Ramos (cell line): ENCODE results near the gene RTF2.
"Not testable (repeated sequence)": the region's sequence is repeated elsewhere in the genome, so short reads cannot be mapped to it uniquely, and the experiment has no call there.

Experiments
- in situ Hi-C: fragments of 300-500 bp; cut with MboI; formaldehyde crosslinking; loops from one replicate; pipeline ENCODE4 v1.14.3; 2022; ENCODE audit warnings: low sequenced_read_pairs; ENCODE audit not compliant: unreplicated experiment

The RTF2 gene

DNA sequence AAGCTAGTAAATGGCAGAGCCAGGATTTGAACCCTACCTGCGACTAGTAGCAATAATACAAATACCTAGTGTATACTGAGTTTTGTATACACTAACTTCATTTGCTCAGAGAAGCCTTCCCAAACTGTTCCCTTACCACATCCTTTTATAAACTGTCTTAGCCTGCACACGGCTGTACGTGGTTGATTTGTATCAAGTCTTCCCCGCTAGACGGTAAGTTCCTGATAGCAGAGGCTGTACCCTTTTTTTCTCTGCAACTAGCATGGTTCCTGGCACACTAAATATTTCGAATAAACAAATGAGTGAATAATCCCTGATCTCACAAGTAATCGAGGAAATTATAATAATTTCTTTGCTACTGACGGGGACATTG is 636 bp downstream of the RTF2 start:
- in situ Hi-C loops = no loop called here

DNA sequence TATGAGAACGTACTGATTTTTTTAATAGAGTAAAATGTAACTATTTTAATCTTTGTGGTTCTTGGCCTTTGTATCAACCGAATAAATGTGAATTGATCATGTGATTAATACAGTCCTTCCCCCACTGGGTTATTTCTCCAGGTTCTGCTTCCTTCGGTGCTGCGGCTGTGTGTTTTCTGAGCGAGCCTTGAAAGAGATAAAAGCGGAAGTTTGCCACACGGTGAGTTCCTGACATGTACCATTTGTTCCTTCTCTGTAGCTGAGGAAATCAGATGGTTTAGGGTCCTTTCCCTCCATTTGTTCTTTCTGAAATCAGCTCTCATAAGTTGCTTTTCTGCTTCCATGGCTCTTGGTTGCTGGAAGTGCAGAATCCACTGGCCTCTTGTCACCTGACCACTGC is 15.5 kb downstream of the RTF2 start:
- in situ Hi-C loops = no loop called here

DNA sequence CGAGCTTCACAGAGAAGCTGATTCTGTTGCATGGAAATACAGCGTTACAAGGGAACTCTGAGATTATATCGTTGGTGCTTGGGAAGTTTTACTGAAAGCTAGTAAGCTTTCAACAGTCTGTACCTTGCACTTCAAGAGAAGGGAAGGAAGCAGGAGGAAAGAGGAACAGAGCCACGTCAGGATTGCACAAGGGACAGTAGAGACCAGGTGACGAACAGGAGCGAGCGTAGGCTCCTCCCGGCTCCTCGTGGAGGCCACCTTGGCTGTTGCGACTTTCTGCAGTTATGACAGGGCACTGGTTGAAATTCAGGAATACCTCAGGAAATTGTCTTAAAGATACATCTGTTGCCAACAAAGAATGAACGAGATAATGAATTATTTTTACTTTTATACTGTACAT is 18.8 kb downstream of the RTF2 start:
- in situ Hi-C loops = no loop called here

DNA sequence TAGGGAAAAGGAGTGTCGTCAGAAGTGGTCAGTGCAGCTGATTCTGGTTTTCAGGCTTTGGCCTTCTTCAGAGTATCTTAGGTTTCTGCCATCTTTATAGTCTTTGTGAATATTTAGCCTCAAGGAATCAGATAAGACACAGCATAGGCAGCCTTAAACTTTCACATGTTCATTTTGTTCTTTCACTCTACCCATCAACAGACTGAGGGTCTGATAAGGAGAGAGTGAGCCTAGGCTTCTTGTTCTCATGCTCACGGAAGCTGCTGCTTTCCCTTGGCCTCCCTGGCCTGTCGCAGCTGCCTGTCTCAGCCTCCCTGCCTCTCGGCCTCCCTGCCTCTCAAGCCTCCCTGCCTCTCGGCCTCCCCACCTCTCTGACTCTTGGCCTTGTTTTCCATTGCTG is 20.1 kb downstream of the RTF2 start:
- in situ Hi-C loops = no loop called here

DNA sequence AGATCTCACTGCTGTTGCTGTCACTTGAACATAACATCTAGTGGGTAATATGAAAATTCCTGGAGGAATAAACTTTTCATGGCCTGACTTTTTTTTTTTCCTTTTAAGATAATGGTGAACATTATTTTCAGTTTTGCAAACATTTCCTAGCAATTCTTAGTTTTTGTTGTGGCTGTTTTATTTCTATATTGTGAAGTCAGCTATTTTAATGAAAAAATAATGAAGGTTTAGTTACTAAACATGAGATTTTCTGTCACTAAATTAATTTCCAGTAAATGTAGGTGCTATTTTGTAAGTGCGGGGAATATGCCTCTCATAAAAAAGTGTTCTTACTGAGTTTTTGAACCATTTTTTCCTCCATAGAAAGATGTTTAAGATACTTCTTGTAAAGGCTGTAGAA is 32.7 kb downstream of the RTF2 start:
- in situ Hi-C loops = no loop called here

DNA sequence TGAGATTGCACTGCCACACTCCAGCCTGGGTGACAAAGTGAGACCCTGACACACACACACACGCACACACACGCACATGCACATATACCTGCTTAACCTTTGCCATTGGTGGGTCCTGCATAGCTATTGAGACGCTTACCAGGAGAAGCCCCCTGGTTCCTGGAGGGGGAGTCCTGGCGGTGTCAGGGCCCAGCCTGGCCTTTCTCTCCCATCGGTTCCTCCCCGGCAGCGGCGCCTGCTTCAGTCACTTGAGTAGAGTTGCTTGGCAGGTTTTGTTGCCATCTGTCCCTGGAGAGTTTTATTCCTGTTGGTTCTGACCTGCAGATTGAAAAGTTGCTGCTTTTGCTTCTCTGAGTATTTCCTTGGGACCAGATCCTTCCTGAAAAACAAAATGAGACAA is 35.5 kb downstream of the RTF2 start:
- in situ Hi-C loops = no loop called here

DNA sequence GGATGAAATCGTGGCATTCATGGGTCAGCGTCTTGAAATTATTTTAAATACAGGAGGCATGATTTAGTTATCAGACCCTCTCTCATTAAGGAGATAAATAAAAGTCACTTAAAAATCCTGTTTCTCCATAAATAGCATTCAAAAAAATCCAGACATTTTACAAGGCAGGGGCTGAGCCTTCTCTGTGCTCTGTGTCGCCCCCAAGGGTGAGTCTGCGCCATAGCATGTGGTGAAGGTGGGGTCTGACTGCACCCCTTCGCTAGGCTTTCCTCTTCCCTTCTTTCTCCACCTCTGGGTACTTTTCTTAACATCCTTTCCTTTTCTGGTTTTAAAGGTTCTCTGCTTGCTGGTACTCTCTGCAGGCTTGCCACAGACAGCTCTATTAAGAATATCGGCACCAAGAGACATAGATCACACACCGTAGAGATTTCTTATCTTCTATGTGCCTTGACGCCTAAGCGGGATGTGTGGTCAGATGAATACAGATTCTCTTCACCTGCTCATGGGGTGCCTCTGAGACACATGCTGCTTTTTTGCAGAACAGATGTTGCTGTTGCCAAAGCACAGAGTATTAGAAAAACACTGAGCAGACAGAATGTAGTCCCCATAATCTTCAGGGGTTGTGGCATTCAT is 36.1 kb downstream of the RTF2 start:
- in situ Hi-C loops = no loop called here

DNA sequence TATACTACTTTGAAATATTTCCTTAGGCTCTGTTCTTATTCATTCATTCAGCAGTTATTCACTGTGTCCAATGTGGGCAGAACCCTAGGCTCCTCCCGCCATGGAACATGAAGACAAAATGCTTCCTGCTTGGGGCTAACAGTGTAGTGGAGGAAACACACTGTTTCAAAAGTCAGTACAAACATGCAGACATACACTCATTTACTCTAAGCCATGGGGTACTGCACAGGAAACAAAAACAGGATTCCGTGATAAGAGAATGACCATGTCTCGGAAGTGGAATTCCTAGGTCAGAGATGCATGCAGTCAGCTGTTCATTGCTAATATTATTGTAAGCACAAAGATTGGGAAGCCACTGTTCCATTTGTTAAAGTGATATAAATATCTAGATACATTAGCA is 37.7 kb downstream of the RTF2 start:
- in situ Hi-C loops = no loop called here

DNA sequence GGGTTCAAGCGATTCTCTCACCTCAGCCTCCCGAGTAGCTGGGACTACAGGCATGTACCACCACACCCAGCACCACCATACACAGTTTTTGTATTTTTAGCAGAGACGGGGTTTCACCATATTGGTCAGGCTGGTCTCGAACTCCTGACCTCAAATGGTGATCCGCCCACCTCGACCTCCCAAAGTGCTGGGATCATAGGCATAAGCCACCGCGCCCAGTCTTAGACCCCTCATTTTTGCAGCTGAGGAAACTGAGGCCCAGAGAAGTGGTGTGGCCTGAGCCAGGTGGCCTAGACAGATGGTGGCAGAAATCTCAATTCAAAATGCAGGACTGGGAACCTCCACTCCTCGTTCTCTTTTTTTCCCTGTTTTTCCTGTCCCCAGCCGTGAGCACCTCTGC is 43.5 kb downstream of the RTF2 start:
- in situ Hi-C loops = no loop called here

DNA sequence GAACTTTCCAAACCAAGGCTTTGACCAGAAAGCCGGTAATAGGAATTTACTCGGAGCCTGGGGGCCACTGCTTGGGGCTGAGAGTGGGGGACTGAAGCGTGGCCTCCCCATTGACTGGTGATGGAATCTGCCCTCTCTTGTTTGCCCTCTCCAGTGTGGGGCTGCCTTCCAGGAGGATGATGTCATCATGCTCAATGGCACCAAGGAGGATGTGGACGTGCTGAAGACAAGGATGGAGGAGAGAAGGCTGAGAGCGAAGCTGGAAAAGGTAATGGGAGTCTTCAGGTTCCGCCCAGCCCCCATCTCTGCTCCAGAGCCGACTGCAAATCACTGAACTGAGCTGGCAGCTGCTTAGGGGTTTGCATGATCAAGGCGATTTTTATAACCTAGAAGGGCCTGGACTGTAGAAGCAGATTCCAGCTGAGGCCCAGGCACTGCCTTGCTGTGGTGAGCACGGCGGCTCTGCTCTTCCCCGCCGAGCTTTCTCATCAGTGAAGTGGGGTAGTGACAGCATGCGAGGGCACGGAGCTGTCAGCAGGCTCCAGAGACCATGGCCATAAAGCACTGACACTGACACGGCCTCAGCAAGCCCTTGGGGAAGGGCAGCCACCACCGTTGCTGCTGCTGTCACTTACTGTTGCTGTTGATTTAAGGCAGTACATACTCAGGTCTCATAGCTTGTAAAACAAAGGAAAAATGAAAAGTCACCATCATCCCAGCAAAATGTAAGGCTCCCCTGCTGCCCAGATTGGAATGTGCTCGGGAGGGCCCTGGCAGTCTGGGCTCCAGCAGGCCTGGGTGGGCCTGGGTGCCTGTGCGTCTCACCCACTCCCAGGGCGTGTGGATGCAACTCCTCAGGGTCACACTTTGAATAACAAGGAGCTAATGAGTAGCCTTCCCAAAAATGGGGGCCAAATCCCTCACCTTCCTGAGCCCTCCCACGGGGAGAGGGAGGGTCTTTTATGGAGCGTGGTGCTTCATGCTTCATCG is 45.0 kb downstream of the RTF2 start:
- in situ Hi-C loops = no loop called here

DNA sequence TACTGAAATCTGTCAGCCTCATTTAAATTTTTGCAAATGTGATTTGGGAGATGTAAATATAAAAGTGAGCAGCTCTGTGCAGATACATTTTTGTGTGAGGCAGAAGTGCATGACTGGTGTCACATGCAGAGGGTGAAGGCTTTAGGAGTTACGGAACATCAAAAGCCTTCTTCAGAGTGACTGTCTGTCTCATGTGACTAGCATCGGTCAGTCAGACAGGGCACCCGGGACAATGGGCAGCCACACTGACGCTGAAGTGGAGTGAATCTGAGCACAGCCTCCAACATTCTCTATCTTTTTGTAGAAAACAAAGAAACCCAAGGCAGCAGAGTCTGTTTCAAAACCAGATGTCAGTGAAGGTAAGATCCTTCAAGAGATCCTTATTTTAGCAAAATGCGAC is 48.2 kb downstream of the RTF2 start:
- in situ Hi-C loops = no loop called here

DNA sequence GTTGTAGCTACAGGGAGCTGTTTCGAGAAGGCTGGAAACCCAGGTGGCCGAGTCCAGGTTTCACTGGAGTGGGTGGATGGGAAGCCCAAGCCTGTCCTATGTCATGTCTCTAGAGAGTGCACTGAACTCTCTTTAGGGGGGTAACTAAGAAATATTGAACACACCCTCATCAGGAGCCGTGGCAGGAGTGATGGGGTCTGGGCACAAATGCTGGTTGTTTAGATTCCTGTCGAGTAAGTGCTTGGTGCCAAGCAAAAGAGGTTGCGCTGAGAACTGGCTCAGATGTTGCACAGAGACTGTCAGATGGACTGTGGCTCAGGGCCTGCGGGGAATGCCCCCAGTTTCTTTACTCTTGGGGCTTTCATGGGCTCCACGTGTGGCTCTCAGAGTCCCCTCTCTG is 48.8 kb downstream of the RTF2 start:
- in situ Hi-C loops = no loop called here

DNA sequence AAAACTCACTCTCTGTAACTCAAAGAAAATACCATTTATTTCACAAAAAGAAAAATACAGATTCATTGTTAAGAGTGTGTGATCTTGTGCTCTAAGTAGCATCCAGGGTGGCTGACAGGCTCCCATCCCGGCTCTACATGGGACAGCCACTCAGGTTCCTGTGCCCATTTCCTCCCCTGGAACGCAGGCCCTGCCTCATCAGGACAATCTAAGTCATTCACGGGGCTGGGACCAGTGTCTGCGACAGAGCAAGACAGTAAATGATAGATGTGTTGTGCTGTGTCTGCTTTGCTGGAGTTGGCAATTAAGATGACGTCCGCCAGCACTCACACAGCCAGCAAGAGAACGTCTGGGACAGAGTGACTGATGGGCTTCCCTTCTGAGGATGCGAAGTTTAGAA is 49.2 kb downstream of the RTF2 start:
- in situ Hi-C loops = no loop called here

DNA sequence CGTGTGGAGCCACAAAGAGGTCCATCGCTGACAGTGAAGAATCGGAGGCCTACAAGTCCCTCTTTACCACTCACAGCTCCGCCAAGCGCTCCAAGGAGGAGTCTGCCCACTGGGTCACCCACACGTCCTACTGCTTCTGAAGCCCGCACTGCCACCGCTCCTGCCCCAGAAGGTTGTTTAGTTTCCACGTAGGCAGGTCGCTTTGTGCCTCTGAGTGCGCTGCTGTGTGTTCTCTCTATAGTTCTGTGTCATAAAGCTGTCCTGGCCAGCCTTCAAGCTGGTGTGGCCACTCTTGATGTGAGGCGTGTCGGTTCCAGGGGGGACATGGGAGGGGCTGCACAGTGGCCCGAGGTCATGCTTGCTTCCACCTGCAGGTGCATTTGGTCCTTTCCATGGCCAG is 49.7 kb downstream of the RTF2 start:
- in situ Hi-C loops = no loop called here

DNA sequence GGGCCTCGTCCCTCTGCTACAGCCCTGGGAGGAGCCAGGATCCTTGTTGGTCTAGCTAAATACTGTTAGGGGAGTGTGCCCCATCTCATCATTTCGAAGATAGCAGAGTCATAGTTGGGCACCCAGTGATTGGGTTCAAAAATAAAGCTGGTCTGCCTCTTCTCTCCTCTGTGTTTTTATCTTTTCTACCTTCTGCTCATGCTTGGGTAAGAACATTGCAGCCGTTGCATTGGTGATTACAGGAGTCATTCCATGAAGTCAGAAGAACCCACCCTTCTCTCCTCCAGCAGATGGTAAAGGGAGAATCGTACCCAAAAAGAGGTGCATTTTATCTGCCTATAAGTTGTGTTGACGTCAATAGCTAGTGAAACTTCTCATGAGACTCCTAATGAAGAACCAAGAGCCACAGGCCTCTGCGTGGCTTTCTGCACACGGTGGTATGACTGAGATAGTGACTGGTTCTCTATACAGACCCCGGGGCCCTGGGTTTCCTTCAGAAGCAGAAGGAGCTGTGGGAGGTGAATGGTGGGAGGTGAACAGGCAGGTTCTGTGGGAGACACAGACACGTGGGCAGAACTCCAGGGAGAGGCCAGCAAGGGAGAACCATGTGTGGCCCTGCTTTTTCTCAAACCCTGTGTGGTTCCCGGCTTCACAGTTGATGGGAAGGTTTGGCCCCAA is 50.4 kb downstream of the RTF2 start:
- in situ Hi-C loops = no loop called here

DNA sequence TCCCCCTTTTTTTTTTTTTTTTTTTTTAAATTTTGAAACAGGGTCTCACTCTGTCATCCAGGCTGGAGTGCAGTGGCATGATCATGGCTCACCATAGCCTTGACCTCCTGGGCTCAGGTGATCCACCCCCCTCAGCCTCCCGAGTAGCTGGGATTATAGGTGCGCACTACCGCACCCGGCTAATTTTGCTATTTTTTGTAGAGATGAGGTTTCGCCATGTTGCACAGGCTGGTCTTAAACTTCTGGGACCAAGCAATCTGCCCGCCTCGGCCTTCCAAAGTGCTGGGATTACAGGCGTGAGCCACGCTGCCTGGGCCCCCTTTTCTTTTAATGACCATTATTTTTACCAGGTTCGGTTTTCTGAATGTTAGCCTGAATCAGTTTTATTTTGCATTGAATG is 51.1 kb downstream of the RTF2 start:
- in situ Hi-C loops = no loop called here

DNA sequence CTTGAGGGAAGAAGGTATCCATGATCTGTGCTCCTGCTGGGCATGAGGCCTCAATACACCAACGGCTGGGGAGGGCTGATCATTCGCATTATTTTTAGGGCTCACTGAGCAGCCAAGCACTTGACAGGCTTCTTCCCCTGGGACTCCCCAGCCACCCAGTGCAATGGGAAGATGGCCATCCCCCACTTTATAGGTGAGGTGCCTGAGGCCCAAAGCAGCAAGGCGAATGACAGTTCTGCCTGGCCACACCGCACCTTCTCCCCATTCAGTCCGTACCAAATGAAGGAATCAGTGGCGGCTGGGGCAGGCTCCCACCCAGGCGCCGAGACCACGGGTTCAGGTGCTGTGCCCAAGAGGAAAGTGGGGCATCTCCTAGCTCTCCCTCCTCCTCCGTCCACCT is 51.8 kb downstream of the RTF2 start:
- in situ Hi-C loops = no loop called here

DNA sequence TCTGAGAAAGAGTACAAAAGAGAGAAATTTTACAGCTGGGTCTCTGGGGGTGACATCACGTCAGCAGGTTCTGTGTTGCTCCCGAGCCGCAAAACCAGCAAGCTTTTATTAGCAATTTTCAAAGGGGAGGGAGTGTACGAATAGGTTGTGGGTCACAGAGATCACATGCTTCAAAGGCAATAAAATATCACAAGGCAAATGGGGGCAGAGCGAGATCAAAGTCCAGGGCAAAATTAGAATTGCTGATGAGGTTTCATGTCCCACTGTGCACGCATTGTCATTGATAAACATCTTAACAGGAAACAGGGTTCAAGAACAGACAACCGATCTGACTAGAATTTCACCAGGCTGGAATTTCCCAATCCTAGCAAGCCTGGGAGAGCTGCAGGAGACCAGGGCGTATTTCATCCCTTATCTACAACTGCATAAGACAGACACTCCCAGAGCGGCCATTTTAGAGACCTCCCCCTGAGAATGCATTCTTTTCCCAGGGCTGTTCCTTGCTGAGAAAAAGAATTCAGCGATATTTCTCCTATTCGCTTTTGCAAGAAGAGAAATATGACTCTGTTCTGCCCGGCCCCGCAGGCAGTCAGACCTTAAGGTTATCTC is 52.4 kb downstream of the RTF2 start:
- in situ Hi-C loops = not testable (repeated sequence)

DNA sequence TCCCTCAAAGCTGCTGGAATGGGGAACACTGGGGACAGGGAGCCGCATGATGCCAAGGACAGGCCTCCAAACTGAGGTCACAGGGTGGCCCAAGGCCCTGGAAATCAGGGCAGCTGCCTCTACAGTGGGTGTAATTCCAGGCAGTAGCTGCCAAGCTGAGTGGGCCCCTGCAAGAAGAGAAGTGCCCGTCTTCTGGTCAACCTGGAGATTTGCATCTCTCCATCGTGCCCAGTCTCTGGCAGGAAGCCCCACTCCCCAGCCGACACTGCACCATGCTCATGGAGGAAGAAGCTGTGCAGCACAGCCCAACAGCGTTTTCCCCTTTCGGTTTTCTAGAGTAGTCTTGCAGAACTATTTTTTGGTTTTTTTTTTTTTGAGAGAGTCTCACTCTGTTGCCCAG is 53.9 kb downstream of the RTF2 start:
- in situ Hi-C loops = no loop called here

DNA sequence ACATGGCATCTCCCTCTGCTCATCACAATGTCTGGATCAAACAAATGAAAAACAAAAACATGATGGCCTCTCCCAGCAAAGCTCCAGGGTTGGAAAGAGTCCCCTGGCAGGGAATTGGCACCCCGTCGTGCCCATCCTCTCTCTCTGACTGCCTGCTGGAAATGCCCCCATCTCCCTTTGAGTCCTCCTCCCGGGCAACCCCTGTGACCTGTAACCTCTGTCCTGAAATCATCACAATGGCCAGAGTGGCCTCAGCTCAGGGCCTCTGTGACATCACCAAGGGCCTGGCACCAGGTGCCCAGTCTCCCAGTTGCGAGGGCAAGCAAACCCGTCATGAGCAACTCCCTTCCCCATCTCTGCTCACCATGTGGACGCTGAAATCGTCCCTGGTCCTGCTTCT is 56.0 kb downstream of the RTF2 start, which contains the start of gene FAM209A:
Gene FAM209A, plus strand, starts transcription at position 301 of the 400 bp plus-strand sequence. Its CDS starts 65 bp downstream, at position 366.
- in situ Hi-C loops = not testable (repeated sequence)

DNA sequence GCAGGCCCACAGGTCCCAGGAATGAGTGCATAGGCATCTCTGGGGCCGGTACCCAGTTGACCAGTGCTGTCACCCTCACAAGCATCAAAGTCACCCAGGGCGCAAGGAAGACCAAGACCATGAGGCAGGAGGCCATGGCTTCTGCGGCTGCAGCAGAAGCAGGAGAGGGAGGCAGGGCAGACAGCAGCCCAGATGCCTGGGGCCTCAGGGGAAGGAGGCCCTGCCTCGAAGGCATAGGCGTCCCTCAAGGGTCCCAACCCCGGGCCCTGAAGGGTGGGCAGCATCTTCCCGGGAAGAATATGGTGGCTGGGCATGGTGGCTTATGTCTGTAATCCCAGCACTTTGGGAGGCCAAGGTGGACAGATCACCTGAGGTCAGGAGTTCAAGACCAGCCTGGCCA is 59.1 kb downstream of the RTF2 start:
- in situ Hi-C loops = no loop called here
